Activated T-helper 17 cell treated with anti-CD3 and anti-CD28 coated beads, Interleukin-2, amount 50 U/mL, for 72 hours (primary cell): Measurements from ENCODE around the gene ANXA6. TPM values are rescaled to one million over a fixed set of nuclear protein-coding genes. Genes with fewer than 3 reads are reported as not detected.

Source experiments
- ATAC-seq: fragments of 150-1000 bp; cut with Tn5 transposase; replicated peaks from 2 replicates; pipeline ENCODE4 v1.10.0; 2021; ENCODE audit warnings: mild to moderate bottlenecking, moderate library complexity
- H3K27ac Mint-ChIP-seq: one replicate; pipeline ENCODE4 v1.8.0; 2022; ENCODE audit warnings: mixed read lengths
- H3K27me3 Mint-ChIP-seq: one replicate; pipeline ENCODE4 v1.8.0; 2022; ENCODE audit warnings: mixed read lengths
- H3K36me3 Mint-ChIP-seq: one replicate; pipeline ENCODE4 v1.8.0; 2022; ENCODE audit warnings: low read depth, mild to moderate bottlenecking, mixed read lengths
- H3K4me1 Mint-ChIP-seq: one replicate; pipeline ENCODE4 v1.8.0; 2022; ENCODE audit warnings: mixed read lengths
- H3K4me3 Mint-ChIP-seq: one replicate; pipeline ENCODE4 v1.8.0; 2022; ENCODE audit warnings: mild to moderate bottlenecking, mixed read lengths
- H3K9me3 Mint-ChIP-seq: one replicate; pipeline ENCODE4 v1.8.0; 2022; ENCODE audit warnings: mixed read lengths
- total RNA-seq, 2 donors: library from RNA; stranded (reverse); gene quantifications; one replicate each; pipeline ENCODE4 v1.2.3, GENCODE V29; 2022

ANXA6 gene
- total RNA-seq, 2 donors from 2014 or later: 432 to 559 TPM

DNA sequence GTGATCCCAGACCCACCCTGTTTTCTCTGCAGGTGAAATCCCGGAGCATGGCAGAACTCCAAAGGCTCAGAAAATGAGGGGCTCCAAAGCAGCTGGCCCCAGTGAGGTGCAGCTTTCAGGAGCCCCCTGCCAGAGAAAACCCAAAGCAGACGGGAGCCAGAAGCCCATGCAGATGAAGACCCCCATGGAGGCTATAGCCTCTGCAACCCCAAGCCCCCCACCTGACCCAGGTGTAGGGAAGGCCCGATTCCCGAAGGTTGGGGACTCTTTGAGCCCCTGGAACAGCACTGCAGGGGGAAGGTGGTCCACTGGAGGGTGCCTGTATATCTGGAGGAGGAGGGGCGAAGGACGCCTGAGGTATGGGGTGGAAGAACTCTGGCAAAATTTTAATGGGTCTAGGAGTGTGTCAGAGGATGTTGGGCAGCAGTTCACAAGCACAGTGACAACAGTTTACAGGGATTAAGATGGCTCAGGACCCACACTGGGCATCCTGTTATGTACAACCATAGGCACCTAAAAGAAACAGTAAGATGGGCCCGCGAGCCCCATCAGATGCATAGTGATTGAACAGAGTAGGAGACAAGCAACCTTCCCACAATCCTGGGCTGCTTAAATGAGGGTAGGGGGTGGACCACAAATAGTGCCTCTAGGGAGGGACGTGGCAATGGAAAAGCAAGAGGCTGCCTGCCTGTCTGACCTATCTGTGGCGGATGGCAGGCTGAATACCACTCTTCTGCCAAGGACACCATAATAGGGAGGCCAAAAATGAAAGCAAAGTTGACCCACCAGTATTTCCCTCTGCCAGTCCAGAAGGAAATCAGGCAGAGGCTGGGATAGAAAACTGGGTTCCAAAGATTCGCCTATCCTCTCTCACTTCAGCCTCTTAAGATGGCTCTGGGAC lies 16.4 kb upstream of the ANXA6 start:
- peaks cover 5% of the 10 kb centered on the region for H3K36me3 Mint-ChIP-seq
- no peaks in the 10 kb centered on the region for H3K27me3 Mint-ChIP-seq
- peaks cover 7% of the 10 kb centered on the region for H3K4me1 Mint-ChIP-seq
- no peak for ATAC-seq
- H3K9me3 Mint-ChIP-seq: no peaks in the 10 kb centered on the region
- H3K4me3 Mint-ChIP-seq: no peak overlapping the region
- H3K27ac Mint-ChIP-seq: no peak overlapping the region

DNA sequence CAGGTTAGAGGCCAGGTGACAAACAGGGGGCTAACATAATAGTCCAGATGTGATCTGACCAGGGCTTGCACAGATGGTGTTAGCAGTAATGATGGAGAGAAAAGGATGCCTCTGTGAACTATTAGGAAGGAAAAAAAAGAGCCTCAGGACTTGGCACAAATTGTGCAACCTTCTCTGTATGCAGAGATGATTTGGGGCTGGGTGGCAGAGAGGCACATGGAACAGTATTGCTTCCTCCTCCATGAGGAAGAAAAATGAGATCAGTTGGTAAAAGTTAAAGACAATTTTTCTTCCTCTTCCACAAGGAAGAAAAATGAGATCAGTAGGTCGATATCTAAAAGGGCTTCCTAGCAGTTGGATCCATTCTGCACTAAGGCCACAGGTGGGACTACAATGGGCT lies 13.9 kb upstream of the ANXA6 start:
- no peak for ATAC-seq
- peak overlapping the region; percentile 20 for H3K27ac Mint-ChIP-seq
- no peaks in the 10 kb centered on the region for H3K9me3 Mint-ChIP-seq
- peaks cover 7% of the 10 kb centered on the region for H3K4me1 Mint-ChIP-seq
- no peak overlapping the region for H3K4me3 Mint-ChIP-seq
- no peaks in the 10 kb centered on the region for H3K27me3 Mint-ChIP-seq
- H3K36me3 Mint-ChIP-seq: no peaks in the 10 kb centered on the region

DNA sequence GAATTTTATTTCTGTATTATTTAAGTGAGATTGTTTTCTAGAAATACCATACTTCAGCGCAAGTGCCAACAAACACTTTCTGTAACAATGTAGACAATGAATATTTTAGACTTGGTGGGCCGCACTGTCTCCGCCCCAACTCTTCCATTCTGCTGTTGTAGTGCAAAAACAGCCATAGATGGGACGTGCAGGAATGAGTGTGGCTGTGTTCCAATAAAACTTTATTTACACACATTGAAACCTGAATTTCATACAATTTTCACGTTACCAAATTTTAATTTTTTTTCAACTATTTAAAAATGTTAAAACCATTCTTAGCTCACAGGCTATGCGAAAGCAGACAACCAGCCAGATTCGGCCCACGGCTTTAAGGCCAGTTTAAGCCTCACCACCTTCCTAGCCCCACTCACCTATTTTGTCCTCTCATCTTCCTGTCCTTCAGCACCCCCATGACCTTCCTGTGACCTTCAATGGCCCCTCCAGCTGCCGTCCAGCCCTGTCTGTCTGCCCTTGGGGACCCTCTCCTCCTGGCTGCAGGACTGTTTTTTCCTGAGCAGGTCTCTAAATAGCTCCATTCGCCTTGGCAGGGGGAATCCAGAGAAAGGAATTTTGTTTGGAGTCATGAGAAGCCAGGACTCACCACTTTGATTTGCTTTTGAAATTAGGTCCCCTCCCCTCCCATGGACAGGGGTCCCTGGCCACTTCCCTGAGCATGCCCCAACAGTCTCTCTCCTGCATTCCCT lies 11.2 kb upstream of the ANXA6 start:
- Mint-ChIP-seq H3K27me3 (no peaks in the 10 kb centered on the region), H3K27ac (no peak overlapping the region), H3K4me1 (peaks cover 7% of the 10 kb centered on the region), H3K4me3 (no peak overlapping the region), H3K9me3 (no peaks in the 10 kb centered on the region), H3K36me3 (no peaks in the 10 kb centered on the region)
- no peak for ATAC-seq

DNA sequence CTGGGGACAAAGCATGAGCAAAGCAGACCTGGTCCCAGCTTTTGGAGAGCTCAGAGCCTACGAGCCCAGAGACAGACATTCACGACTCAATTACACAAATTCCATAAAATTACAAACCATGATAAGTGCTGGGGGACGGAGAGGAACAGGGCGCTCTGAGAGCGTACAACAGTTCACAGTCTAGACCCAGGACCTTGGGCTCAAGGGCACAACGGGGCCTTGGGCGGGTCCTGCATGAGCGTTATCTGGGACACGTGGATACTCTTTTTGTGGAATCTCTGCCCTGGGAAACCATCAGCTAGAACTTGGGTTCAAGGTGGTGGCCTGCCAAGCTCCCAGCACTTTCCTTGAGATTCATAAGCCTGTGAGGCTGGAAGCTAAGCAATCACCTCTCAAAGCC lies 9.4 kb upstream of the ANXA6 start:
- Mint-ChIP-seq H3K27me3 (no peaks in the 10 kb centered on the region), H3K9me3 (no peaks in the 10 kb centered on the region), H3K27ac (no peak overlapping the region), H3K4me1 (peaks cover 7% of the 10 kb centered on the region), H3K4me3 (no peak overlapping the region), H3K36me3 (no peaks in the 10 kb centered on the region)
- ATAC-seq: no peak

DNA sequence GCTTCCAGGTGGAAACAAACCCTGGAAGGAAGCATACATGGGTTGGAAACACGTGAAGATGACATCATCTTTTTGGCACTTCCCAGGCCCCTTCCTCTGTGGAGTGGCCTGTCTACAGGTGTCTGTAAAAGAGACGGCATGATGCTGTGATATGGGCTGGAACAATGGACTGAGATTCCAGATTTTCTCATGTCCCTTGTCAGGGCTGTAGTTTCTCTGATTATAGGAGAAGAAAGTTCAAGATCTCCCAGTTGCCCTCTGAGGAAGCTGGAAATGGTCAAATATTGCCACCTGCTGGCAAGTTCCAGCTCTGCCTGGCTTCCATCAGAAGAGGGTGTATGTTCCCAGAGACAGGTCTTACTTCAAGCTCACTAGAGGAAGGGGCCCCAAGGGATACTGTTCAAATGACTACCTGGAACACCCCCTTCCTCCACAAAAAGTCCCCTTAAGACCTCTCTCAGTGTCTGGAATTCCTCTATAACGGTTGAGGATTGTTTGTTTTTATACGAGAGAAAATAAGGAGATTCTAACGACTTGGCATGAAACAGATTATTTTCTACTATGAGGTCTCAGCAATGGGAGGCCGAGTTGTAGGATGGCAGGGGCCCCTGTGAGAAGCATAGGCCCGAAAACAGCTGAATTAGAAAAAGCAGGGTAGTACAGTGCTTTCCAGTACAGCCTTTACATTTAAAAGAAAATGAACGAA lies 7.3 kb upstream of the ANXA6 start:
- Mint-ChIP-seq H3K27me3 (no peaks in the 10 kb centered on the region), H3K9me3 (no peaks in the 10 kb centered on the region), H3K4me3 (no peak overlapping the region), H3K4me1 (no peaks in the 10 kb centered on the region), H3K36me3 (no peaks in the 10 kb centered on the region), H3K27ac (peak overlapping the region; percentile 47)
- ATAC-seq: peak; percentile 98

DNA sequence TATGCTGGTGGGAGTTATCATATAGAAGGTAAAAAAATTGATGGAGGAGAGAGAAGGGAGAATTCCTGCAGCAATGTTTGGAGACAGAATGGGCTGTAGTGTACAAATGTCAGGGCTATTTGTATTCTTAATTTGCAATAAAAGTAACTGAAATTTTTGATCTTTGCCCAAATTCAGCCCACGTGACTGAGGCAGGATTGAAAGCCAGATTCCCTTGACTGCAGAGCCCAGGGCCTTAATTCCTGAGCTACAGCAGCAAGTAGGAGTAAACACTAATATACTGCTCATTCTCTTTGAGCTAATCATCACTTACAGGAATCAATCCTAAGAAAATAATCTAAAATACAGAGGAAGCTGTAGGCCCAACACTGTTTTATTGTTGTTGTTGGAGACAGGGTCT lies 5.2 kb upstream of the ANXA6 start:
- no peak overlapping the region for H3K4me3 Mint-ChIP-seq
- no peaks in the 10 kb centered on the region for H3K4me1 Mint-ChIP-seq
- H3K36me3 Mint-ChIP-seq: no peaks in the 10 kb centered on the region
- no peak for ATAC-seq
- no peaks in the 10 kb centered on the region for H3K9me3 Mint-ChIP-seq
- no peak overlapping the region for H3K27ac Mint-ChIP-seq
- no peaks in the 10 kb centered on the region for H3K27me3 Mint-ChIP-seq

DNA sequence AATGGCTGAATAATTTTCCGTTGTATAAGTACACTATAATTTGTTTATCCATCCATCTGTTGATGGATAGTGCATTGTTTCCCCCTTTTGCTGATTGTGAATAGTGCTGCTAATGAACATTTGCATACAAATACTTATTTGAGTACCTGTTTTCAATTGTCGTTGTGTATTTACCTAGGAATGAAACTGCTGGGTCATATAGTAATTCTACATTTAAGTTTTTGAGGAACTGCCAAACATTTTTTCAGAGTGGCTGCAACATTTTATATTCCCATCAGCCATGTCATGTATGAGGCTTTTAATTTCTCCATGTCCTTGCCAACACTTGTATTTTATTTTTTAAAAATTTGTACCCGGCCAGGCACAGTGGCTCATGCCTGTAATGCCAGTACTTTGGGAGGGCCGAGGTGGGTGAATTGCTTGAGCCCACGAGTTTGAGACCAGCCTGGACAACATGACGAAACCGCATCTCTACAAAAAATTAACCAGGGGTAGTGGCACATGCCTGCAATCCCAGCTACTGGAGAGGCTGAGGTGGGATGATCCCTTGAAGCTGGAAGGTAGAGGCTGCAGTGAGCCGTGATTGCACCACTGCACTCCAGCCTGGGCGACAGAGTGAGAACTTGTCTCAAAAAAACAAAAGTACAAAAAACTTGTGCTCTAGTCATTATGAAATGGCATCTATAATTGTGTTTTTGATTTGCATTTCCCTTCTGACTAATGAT lies 2.2 kb upstream of the ANXA6 start:
- H3K4me1 Mint-ChIP-seq: no peaks in the 10 kb centered on the region
- no peak overlapping the region for H3K27ac Mint-ChIP-seq
- no peaks in the 10 kb centered on the region for H3K27me3 Mint-ChIP-seq
- H3K9me3 Mint-ChIP-seq: no peaks in the 10 kb centered on the region
- H3K36me3 Mint-ChIP-seq: peaks cover 28% of the 10 kb centered on the region
- ATAC-seq: no peak
- H3K4me3 Mint-ChIP-seq: peak overlapping the region; percentile 91

DNA sequence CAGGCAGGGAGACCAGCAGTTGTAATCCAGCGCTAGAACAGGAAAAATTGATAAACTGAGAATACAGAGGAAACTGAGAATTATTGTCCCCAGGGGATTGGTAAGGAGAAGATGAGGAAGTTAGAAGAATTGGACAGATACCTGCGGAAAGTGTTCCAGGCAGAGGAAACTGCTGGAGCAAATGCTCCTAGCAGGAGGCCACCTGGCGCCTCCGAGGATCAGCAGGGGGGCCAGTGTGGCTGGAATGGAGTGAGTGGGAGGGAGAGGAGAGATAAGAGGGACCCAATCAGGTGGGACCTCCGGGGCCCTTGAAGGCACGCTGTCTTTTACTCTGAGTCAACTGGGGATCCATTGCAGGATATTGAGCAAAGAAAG lies 695 bp upstream of the ANXA6 start:
- Mint-ChIP-seq H3K27ac (peak overlapping the region; percentile 96), H3K27me3 (no peaks in the 10 kb centered on the region), H3K9me3 (no peaks in the 10 kb centered on the region), H3K36me3 (peaks cover 44% of the 10 kb centered on the region), H3K4me1 (peaks cover 12% of the 10 kb centered on the region), H3K4me3 (peak overlapping the region; percentile 91)
- no peak for ATAC-seq

DNA sequence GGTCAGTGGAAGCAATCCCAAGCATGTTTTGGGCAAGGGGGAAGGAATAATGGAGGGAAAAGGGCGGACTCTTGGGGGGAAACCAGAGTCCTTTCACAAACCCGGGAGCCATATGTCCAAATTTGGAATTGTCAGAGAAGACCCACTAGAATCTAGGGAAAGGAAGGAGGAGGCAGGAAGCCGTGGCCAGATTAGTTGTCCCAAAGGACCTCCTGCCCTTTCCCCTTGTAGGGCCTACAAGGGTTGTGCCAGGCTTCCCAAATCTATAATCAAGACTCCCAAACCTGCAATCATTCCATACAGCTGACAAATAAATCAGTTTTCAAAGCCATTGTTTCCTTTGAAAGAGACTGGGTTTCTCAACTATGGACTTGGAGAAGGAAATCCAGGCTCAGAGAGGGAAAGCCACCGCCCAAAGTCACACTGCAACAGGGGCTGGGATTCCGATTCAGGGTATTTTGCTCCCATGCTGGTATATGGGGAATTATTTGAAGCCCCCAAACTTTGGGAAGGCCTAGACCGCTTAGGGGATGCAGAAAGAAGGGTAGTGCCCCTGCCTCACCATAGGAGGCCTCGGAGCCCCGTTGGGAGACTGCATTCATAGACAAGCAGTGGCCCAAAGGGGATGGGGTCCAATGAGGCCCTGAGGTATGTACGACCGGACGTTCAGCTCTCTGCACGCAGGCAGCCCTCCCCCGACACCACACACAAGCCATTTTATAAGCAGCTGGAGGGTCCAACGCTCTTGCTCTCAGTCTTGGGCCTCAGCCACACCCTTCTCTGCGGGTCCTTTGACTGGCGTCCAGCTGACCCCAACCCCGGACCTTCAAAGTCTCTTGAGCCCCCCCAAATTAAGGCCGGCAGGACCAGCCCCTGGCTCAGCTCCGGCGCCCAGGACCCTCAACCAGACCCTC lies 815 bp downstream of the ANXA6 start:
- Mint-ChIP-seq H3K4me3 (peak overlapping the region; percentile 91), H3K27me3 (no peaks in the 10 kb centered on the region), H3K36me3 (peaks cover 59% of the 10 kb centered on the region), H3K27ac (peak overlapping the region; percentile 96), H3K9me3 (no peaks in the 10 kb centered on the region), H3K4me1 (peaks cover 27% of the 10 kb centered on the region)
- peak; percentile 5 for ATAC-seq

DNA sequence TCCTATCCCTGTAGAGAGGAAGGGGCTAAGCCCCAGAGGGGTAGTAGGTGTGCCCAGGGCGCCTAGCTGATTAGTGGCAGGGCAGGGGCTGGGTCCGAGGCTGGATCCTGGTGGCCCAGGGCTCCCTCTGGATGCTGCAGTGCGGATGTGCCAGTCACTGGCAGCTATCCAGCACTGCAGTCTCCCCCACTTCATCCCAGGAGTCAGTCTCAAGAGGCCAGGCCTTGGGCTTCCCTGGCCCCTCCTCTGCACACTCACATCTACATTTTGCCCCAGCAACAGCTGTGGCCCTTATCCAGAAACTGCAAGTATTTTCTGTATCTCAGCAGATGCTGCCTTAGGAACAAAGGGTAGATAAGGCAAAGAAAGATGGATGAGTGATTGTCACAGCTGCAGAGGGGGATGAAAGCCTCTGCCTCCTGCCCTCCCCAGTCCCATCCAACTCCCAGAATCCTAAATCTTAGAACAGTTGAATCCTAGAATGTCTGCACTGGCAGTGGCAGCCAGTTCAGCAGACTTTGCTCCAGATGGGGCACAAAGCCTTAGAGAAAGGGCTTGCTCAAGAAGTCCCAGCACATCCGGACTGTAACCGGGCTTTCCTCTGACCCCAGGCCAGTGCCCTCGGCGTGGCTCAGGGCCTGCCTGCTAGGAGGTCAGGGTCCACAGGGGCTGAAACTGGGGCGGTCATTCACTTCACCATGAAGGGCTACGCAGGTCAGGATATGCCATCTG lies 1.6 kb downstream of the ANXA6 start:
- Mint-ChIP-seq H3K27me3 (no peaks in the 10 kb centered on the region), H3K9me3 (no peaks in the 10 kb centered on the region), H3K4me1 (peaks cover 32% of the 10 kb centered on the region), H3K27ac (peak overlapping the region; percentile 96), H3K4me3 (peak overlapping the region; percentile 91), H3K36me3 (peaks cover 67% of the 10 kb centered on the region)
- no peak for ATAC-seq

DNA sequence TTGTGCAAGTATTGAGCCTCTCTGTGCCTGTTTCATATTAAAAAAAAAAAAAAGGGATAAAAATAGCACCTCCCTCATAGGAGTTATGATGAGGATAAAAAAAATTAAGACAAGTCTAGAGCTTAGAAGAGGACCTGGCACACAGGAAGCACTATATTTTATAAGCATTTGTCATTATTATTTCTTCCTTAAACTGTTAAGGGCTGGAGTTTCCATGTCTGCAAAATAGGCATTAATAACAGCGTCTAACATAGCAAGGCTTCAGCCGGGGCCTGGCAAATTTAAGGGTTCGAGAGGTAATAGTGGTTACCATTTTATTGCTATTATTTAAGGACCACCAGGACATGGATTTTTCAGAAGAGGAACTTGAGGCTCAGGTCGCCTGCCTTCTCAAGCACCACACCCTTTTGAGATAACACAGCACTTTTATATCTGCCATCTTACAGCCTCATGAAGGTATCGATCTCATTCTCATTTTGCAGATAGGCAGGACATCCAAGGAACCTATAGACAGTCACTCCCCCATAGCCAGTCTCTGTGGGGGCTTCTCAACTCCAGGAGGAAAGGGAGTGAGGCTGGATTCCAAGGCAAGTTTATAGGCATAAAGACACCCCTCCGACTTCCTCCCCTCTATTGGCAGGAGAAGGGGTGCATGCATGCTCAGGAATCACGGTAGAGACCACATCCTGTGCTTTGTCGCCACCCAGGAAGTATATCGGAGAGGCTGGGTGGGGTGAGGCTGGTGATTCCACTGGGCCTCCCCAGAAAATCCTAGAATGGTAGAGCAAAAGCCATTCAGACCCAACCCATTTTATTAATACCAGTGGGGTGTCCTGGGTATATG lies 2.4 kb downstream of the ANXA6 start:
- Mint-ChIP-seq H3K36me3 (peaks cover 75% of the 10 kb centered on the region), H3K27ac (peak overlapping the region; percentile 96), H3K27me3 (no peaks in the 10 kb centered on the region), H3K4me3 (peak overlapping the region; percentile 91), H3K9me3 (no peaks in the 10 kb centered on the region), H3K4me1 (peaks cover 38% of the 10 kb centered on the region)
- ATAC-seq: peak; percentile 17

DNA sequence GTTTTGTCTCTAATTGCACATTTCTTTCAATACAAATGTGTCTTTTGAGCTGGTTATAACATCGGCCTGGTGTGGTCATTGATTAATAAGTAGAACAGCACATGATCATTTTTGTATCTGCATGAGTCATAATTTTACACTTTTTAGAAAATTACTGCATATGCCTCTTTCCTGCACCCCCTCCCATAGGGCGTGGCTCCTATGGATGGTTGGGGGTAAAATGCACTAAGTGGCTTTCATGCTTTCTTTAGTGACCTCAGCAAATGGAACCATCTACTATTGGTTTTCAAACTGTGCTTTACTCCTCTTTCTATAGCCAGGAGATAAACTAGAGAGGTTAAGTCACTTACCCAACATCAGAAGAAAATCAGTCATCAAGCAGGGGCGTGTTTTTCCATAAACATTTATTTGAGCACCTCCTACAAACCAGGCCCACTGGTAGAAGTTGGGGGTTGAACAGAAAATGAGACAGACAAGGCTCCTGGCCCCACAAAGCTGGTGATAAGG lies 3.8 kb downstream of the ANXA6 start:
- peaks cover 45% of the 10 kb centered on the region for H3K4me1 Mint-ChIP-seq
- peaks cover 88% of the 10 kb centered on the region for H3K36me3 Mint-ChIP-seq
- ATAC-seq: peak; percentile 36
- no peaks in the 10 kb centered on the region for H3K27me3 Mint-ChIP-seq
- peak overlapping the region; percentile 91 for H3K4me3 Mint-ChIP-seq
- H3K27ac Mint-ChIP-seq: peak overlapping the region; percentile 96
- H3K9me3 Mint-ChIP-seq: no peaks in the 10 kb centered on the region
